ENCODE measurements around the gene GINS3.

DNA sequence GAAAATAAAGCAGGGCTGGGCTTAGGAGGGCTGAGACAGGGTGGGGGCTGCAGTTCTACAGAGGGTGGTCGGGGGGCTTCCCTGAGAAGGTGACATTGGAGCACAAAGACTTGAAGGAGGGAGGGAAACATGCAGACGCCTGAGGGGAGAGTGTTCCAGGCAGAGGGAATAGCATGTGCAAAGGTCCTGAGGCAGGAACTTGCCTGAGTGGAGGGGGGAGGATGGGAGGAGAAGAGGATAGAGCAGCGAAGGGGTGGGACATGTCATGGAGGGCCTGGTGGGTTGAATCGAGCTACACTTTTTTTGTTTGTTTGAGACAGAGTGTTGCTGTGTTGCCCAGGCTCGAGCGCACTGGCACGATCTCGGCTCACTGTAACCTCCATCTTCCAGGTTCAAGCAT, 33.0 kb downstream of the GINS3 start:
- TF ChIP-seq BHLHE40 (IDR thresholded peaks at IDR 0.05; ENCODE audit: borderline replicate concordance), result no peak
- TF ChIP-seq ARNT (IDR thresholded peaks at IDR 0.05), result no peak
- no peak for TF ChIP-seq FOXA1 (IDR thresholded peaks at IDR 0.05)
- no peak for TF ChIP-seq HDGF (IDR thresholded peaks at IDR 0.05; ENCODE audit: borderline replicate concordance)
- no peak for TF ChIP-seq FOXK2 (IDR thresholded peaks at IDR 0.05)
- TF ChIP-seq FOXM1 (IDR thresholded peaks at IDR 0.05; ENCODE audit: borderline replicate concordance), result no peak
- no peak for TF ChIP-seq SP1 (IDR thresholded peaks at IDR 0.05)
- no peak for TF ChIP-seq ZNF384 (IDR thresholded peaks at IDR 0.05)
- TF ChIP-seq SUZ12 (IDR thresholded peaks at IDR 0.05), result no peak
